K562 (cell line): ENCODE results near the gene CCT7. TPM values are rescaled to one million over a fixed set of nuclear protein-coding genes. Genes with fewer than 3 reads are reported as not detected.
A peak's percentile ranks its signal among the peaks of the same experiment; 100 is the strongest.

Experiments used
- ATAC-seq: fragments of 200-7000 bp; cut with Tn5 transposase; 3 replicates; pipeline ENCODE4 v1.9.1; 2020; ENCODE audit warnings: moderate library complexity
- BruUV-seq: library from RNA; stranded (reverse); fragments of 400-500 nt; replicated peaks from 2 replicates; lab custom pipeline; 2021; lab: Mats Ljungman, UMichigan
- CTCF ChIA-PET: fragments of 300-600 bp; formaldehyde crosslinking; extraction: SDS; loops from one replicate; lab custom pipeline; 2021; ENCODE audit warnings: low intra/inter-chr PET ratio; lab: Yijun Ruan, JAX
- POLR2A ChIA-PET: fragments of 300-600, 350-650 bp; sonication (Branson Sonifier 250); formaldehyde crosslinking; extraction: SDS; loops from one replicate; lab custom pipeline; 2021; ENCODE audit warnings: antibody characterized with exemption, inconsistent platforms; lab: Yijun Ruan, JAX
- DNase-seq, 4 experiments: peaks; one replicate each; pipeline versions ENCODE4 v3.0.0 to v3.0.0-alpha.2; 2011 to 2018; ENCODE audit warnings: low spot score in 3 of 4, mixed read lengths in 3 of 4; ENCODE audit errors: extremely low read depth in 1 of 4
- FAIRE-seq: peaks from 2 replicates; lab custom pipeline; 2011; peaks lifted over from hg19 to GRCh38; lab: Jason Lieb, UNC
- H2AFZ ChIP-seq: 2 replicates; pipeline ENCODE4 v1.6.0; 2011; ENCODE audit warnings: low read depth, low read length, control low read depth, inconsistent platforms
- H3K27ac ChIP-seq: fragments of 200-600 bp; 3 replicates; pipeline ENCODE4 v1.8.0; 2011; ENCODE audit warnings: low read depth, mild to moderate bottlenecking, control low read depth, inconsistent platforms, low read length, moderate library complexity, mixed read lengths; ENCODE audit errors: extremely low read depth
- H3K27me3 ChIP-seq, 2 experiments: fragments of 300-600 bp in 1 of 2; 2 replicates in 1 of 2; 3 replicates in 1 of 2; pipeline versions ENCODE4 v1.6.0 to v1.8.0; 2011; ENCODE audit warnings: inconsistent platforms in 2 of 2, low read length in 2 of 2, mild to moderate bottlenecking in 1 of 2, mixed read lengths in 1 of 2, moderate library complexity in 1 of 2; ENCODE audit not compliant: control insufficient read depth in 2 of 2, insufficient read depth in 2 of 2
- H3K36me3 ChIP-seq: fragments of 300-600 bp; 3 replicates; pipeline ENCODE4 v1.8.0; 2011; ENCODE audit warnings: mild to moderate bottlenecking, low read length, inconsistent platforms; ENCODE audit not compliant: control insufficient read depth, insufficient read depth
- H3K4me1 ChIP-seq, 2 experiments: fragments of 200-600 bp in 1 of 2; replicated peaks in 1 of 2; 2 replicates in 1 of 2; 3 replicates in 1 of 2; pipeline versions ENCODE4 v1.5.1 to v1.8.0; 2011; ENCODE audit warnings: inconsistent platforms in 2 of 2, low read length in 2 of 2, mild to moderate bottlenecking in 1 of 2, mixed read lengths in 1 of 2, moderate library complexity in 1 of 2; ENCODE audit not compliant: control insufficient read depth in 2 of 2, insufficient read depth in 2 of 2
- H3K4me2 ChIP-seq: 2 replicates; pipeline ENCODE4 v1.6.1; 2011; ENCODE audit warnings: low read length, control low read depth, inconsistent platforms, mixed read lengths; ENCODE audit not compliant: insufficient read depth
- H3K4me3 ChIP-seq: fragments of 200-600 bp; sonication (generic), shearing (Covaris generic); 2 replicates; pipeline ENCODE4 v1.5.1; 2016; ENCODE audit warnings: control low read depth, inconsistent platforms
- H3K79me2 ChIP-seq: fragments of 200-600 bp; 3 replicates; pipeline ENCODE4 v1.8.0; 2011; ENCODE audit warnings: low read length, inconsistent platforms; ENCODE audit not compliant: control insufficient read depth, insufficient read depth
- H3K9ac ChIP-seq, 2 experiments: 2 replicates each; pipeline versions ENCODE4 v1.6.0 to v1.6.1; 2011; ENCODE audit warnings: low read depth in 2 of 2, low read length in 2 of 2, control low read depth in 1 of 2, inconsistent platforms in 1 of 2, mild to moderate bottlenecking in 1 of 2, mixed read lengths in 1 of 2; ENCODE audit not compliant: insufficient read depth in 1 of 2
- H3K9me1 ChIP-seq: one replicate; pipeline ENCODE4 v1.6.0; 2011; ENCODE audit warnings: inconsistent platforms, mild to moderate bottlenecking, low read length, moderate library complexity; ENCODE audit not compliant: control insufficient read depth, insufficient read depth
- H3K9me3 ChIP-seq: replicated peaks from 2 replicates; pipeline ENCODE4 v1.5.1; 2011; ENCODE audit warnings: low read depth, low read length, inconsistent platforms; ENCODE audit not compliant: control insufficient read depth, insufficient read depth
- H4K20me1 ChIP-seq: replicated peaks from 2 replicates; pipeline ENCODE4 v1.6.1; 2011; ENCODE audit warnings: low read length, inconsistent platforms, mixed read lengths; ENCODE audit not compliant: control insufficient read depth, insufficient read depth
- EHMT2 ChIP-seq: fragments of 450-650 bp; IDR thresholded peaks from 2 replicates; pipeline ENCODE4 v1.6.1; 2018; ENCODE audit warnings: antibody characterized with exemption
- NRF1 ChIP-seq, 2 experiments: fragments of 450-650 bp; IDR thresholded peaks in 1 of 2; conservative IDR thresholded peaks in 1 of 2; 2 replicates each; pipeline ENCODE4 v1.6.1; 2014; ENCODE audit warnings: mild to moderate bottlenecking in 2 of 2
- PHF21A ChIP-seq: fragments of 450-650 bp; IDR thresholded peaks from 2 replicates; pipeline ENCODE4 v1.6.1; 2017; ENCODE audit warnings: low read depth, borderline replicate concordance
- RCOR1 ChIP-seq, 2 experiments: IDR thresholded peaks; 2 replicates each; pipeline ENCODE4 v1.6.1; 2012; ENCODE audit warnings: low read depth in 2 of 2, low read length in 2 of 2, borderline replicate concordance in 1 of 2, improper control_type of control experiment in 1 of 2
- REST ChIP-seq, 2 experiments: fragments of 450-650 bp; formaldehyde crosslinking in 1 of 2; IDR thresholded peaks; 2 replicates each; pipeline versions ENCODE4 v1.4.0 to v1.6.1; 2014 to 2020; ENCODE audit warnings: mild to moderate bottlenecking in 2 of 2, borderline replicate concordance in 1 of 2, low read depth in 1 of 2
- TFE3 ChIP-seq: fragments of 450-650 bp; formaldehyde crosslinking; IDR thresholded peaks from 2 replicates; pipeline ENCODE4 v1.4.0; 2020; ENCODE audit warnings: mild to moderate bottlenecking, mixed read lengths
- ZNF197 ChIP-seq: fragments of 200-800 bp; sonication (Bioruptor generic); IDR thresholded peaks from 2 replicates; pipeline ENCODE4 v1.6.1; 2016; ENCODE audit warnings: low read depth, missing genetic modification characterization, missing compliant biosample characterization
- WGBS: fragments of 100-300 bp; shearing (Covaris generic); methylation state at CpG from one replicate; pipeline ENCODE4 v1.1.6; 2016; ENCODE audit warnings: low coverage, mixed read lengths; ENCODE audit not compliant: insufficient coverage; ENCODE audit errors: missing lambda C conversion rate; 5-methylcytosine and 5-hydroxymethylcytosine counted together
- in situ Hi-C: fragments of 300-500 bp; cut with MboI; formaldehyde crosslinking; loops from 4 replicates; pipeline ENCODE4 v1.15.0; 2018; ENCODE audit warnings: inconsistent platforms, mixed read lengths
- intact Hi-C: fragments of 100-400 bp; cut with micrococcal nuclease; formaldehyde crosslinking; loops from 2 replicates; pipeline ENCODE4 v1.14.2; 2022
- polyA plus RNA-seq, 8 experiments: library from polyadenylated mRNA; depleted of rRNA in 4 of 8; stranded (reverse) in 5 of 8; unstranded in 3 of 8; fragments of >200 nt; fragmentation: Nextera tagmentation in 2 of 8; fragmentation: Illumina TruSeq in 1 of 8; extraction: Ambion mirVana in 2 of 8; extraction: Trizol in 1 of 8; gene quantifications; 2 replicates each; pipeline versions ENCODE4 v1.2.1 to v1.2.3, GENCODE V29; 2011 to 2014; ENCODE audit warnings: inconsistent platforms in 1 of 8, missing spikeins in 1 of 8
- total RNA-seq, 7 experiments: library from RNA; depleted of rRNA in 6 of 7; stranded (reverse); fragments of >200 nt in 6 of 7; fragmentation: Illumina TruSeq in 2 of 7; extraction: Trizol in 2 of 7; gene quantifications; 2 replicates each; pipeline versions ENCODE4 v1.2.1 to v1.2.3, GENCODE V29; 2011 to 2021; ENCODE audit warnings: low replicate concordance in 1 of 7
- TF ChIP-seq, protein P1 (sequence below): fragments of 450-650 bp; formaldehyde crosslinking; IDR thresholded peaks from 2 replicates; pipeline ENCODE4 v1.4.0; 2020; ENCODE audit warnings: mild to moderate bottlenecking

The CCT7 gene
- total and polyA plus RNA-seq, 9 of the 15 experiments (the other 6 are each of a cell fraction or from before 2014, with no cell fraction given): 326 to 856 (median 638) TPM

DNA sequence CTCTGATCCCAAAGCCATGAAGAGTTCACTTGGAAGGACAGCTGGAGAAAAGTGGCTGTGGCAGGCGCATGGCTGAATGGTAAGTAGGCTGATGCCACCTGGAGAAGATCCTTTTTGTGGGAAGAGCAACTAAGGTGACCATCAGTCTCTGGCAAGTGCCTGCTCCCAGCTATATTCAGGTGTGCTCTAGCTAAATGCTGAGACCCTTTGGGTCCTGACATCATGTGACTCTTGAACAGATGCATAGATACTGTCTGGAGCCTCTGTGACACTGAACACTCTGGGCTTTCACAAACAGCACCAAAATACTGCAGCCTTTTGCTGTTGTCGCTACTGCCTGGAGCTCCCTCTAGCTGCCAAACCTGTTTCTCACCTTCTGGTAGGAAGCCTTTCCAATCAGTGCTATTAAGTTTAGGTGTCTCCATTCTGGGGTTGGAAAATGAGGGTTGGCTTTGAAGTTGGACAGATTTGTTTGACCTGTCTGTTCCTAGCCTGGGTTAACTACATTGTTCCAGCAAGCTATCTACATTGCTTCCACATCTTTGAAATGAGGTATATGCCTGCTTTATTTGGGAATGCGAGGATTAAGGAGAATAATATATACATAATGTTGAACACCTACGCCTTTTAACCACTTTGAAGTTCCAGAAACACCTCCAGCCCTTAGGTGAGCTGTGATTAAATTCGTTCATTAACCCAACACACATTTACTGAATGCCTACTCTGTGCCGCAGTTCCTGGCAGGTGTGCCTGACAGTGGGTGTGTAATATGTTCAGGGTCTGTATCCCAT lies 56.1 kb downstream of the CCT7 start:
- in situ Hi-C loops: no loop called here
- no peaks in the 10 kb centered on the region for H3K36me3 ChIP-seq
- H2AFZ ChIP-seq: no peak overlapping the region
- FAIRE-seq (peak; percentile 88), DNase-seq (peak in 1 of 4 experiments; percentile 57), ATAC-seq (peak; percentile 72)
- no peak overlapping the region for H3K9ac ChIP-seq
- intact Hi-C loops: no loop called here
- H3K4me3 ChIP-seq: no peak overlapping the region
- no peak overlapping the region for H3K27ac ChIP-seq
- H3K79me2 ChIP-seq: no peaks in the 10 kb centered on the region
- ChIA-PET CTCF (no interaction called here), POLR2A (no interaction called here)
- H3K4me1 ChIP-seq: peaks cover 0 to 28% of the 10 kb centered on the region in 2 experiments; a peak in 3 of 5 replicates
- peaks cover 3% of the 10 kb centered on the region; the same call in 1 of the 2 replicates for H4K20me1 ChIP-seq
- WGBS: under 1% methylated on average over 6 of the region's 6 CpGs
- BruUV-seq: no TSS peak
- H3K9me1 ChIP-seq: no peaks in the 10 kb centered on the region
- H3K9me3 ChIP-seq: no peaks in the 10 kb centered on the region
- H3K4me2 ChIP-seq: no peak overlapping the region
- H3K27me3 ChIP-seq: peaks cover 5 to 27% of the 10 kb centered on the region in 2 experiments; a peak in 4 of 5 replicates
- TF ChIP-seq REST (IDR thresholded peaks at IDR 0.05; ENCODE audit: borderline replicate concordance): peak; percentile 39; the same call in 1 of the 2 replicates
- TF ChIP-seq REST (CRISPR knock-in tag; IDR thresholded peaks at IDR 0.05; ENCODE audit: low read depth): no peak
- no peak for TF ChIP-seq ZNF197 (CRISPR knock-in tag)
- 0 out of 2 replicates have a peak, but pooled peaks have one; percentile 47 for TF ChIP-seq PHF21A
- 0 out of 2 replicates have a peak, but pooled peaks have one; percentile 26 for TF ChIP-seq EHMT2
- no peak for TF ChIP-seq NRF1 (conservative IDR thresholded peaks at IDR 0.05 in 1 of 2, IDR thresholded peaks at IDR 0.05 in 1 of 2)
- TF ChIP-seq RCOR1 (IDR thresholded peaks at IDR 0.05; ENCODE audit: borderline replicate concordance in 1 of 2, low read depth in 2 of 2, low read length in 2 of 2): peak in 1 of 2 experiments; percentile 48; a peak in 1 of 4 replicates
- TF ChIP-seq, protein P1, sequence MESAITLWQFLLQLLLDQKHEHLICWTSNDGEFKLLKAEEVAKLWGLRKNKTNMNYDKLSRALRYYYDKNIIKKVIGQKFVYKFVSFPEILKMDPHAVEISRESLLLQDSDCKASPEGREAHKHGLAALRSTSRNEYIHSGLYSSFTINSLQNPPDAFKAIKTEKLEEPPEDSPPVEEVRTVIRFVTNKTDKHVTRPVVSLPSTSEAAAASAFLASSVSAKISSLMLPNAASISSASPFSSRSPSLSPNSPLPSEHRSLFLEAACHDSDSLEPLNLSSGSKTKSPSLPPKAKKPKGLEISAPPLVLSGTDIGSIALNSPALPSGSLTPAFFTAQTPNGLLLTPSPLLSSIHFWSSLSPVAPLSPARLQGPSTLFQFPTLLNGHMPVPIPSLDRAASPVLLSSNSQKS (CRISPR knock-in tag): no peak
- peak; percentile 59 for TF ChIP-seq TFE3 (CRISPR knock-in tag)
